ENCODE measurements around the gene ZNF837. TPM values are rescaled to one million over a fixed set of nuclear protein-coding genes. Genes with fewer than 3 reads are reported as not detected.

Gene ZNF837
- total RNA-seq, 1 donor from 2014 or later = 1.6 TPM

GRCh38 chr19:58372311-58373133 is 8.3 kb downstream of the ZNF837 start:
- no peak for DNase-seq (ENCODE audit: low read depth in 2 of 2)

GRCh38 chr19:58368561-58369360 is 12.1 kb downstream of the ZNF837 start:
- DNase-seq (ENCODE audit: low read depth in 2 of 2) = no peak

DNA sequence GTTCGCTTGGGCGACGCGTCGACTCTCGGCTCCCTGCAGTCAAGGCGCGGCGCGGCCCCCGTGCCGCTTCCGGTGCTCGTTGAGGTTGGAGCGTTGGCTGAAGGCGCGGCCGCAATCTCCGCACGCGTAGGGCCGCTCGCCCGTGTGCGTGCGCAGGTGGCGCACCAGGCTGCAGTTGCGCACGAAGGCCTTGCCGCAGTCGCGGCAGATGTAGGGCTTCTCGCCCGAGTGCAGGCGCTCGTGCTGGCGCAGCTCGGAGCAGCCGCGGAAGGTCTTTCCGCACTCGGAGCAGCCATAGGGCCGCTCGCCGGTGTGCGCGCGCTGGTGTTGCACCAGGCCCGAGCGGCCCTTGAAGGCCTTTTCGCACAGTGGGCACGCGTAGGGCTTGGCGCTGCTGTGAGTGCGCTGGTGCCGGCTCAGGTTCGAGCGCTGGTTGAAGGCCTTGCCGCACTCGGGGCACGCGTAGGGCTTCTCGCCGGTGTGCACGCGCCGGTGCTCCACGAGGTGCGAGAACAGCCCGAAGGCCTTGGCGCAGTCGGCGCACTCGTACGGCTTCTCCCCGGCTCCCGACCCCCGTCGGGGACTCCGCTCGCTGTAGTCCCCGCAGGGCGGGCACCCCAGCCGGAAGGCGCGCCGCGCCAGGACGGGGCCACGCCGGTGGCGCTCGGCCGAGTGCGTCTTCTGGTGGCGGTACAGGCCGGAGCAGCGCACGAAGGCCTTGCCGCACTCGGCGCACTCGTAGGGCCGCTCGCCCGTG is 13.0 kb downstream of the ZNF837 start:
- DNase-seq (ENCODE audit: low read depth in 2 of 2) = no peak

- DNase-seq (ENCODE audit: low read depth in 2 of 2) = no peak
Observed at GRCh38 chr19:58366585-58367430, 14.0 kb downstream of the ZNF837 start.

GRCh38 chr19:58364146-58364545 is 16.7 kb downstream of the ZNF837 start:
- DNase-seq (ENCODE audit: low read depth in 2 of 2) = no peak

DNA sequence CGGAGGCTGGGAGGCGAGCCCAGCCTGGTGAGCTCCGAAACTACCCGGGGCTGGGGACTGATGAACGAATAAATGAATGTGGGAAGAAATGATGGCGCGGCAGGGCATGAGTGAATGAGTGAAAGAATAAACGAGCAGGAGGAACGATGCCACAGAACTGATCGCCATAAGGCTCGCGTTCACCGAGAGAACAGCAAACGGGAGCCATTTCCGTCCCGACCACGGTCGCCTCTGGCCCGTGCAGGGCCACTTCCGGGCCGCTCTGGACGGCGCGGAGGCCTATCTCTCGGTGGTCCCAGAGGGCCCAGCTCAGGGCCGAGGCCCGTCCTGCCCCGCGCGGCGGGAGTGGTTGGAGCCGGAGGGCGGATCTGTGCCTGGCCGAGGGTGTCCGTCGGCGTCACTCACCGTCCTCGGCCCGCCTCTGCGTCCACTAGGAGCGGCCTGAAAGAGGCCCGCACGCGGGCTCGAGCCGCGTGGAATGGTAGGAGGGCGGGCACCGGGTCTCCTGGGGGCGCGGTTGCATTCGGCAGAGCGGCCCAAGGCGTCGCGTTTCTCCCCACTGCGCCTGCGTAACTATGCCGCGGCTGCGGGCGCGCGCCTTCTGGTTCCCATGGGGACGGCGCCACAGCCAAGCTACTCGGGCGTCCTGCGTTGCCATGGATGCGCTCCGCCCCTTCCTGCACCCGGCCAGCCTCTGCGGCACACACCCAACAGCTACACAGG is 18.4 kb downstream of the ZNF837 start, which contains the start of gene ZNF497:
Gene ZNF497 (minus strand): TSS at position 480 of the 723 bp plus-strand sequence. CDS start 5,116 bp downstream, outside the sequence.
- peak; percentile 97 to 98 for DNase-seq (ENCODE audit: low read depth in 2 of 2)

DNA sequence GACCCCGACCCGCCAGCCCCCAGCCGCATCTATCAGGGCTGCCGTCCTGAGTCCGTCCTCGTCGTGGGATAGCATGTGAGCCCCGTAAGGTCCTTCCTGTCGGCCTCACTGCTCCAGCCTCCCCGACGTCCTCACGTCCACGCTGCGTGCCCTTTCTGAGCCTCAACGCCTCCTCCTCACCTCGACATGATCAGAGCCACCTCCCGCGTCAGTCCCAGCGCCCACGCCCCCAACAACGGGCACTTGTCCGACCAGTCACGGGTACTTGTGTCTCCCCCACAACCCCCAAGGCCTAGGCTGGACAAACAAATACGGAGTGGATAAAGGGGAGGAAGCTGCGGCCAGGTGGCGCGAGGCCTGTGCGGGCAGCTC is 18.9 kb downstream of the ZNF837 start:
- peak; percentile 60 to 76 for DNase-seq (ENCODE audit: low read depth in 2 of 2)

DNA sequence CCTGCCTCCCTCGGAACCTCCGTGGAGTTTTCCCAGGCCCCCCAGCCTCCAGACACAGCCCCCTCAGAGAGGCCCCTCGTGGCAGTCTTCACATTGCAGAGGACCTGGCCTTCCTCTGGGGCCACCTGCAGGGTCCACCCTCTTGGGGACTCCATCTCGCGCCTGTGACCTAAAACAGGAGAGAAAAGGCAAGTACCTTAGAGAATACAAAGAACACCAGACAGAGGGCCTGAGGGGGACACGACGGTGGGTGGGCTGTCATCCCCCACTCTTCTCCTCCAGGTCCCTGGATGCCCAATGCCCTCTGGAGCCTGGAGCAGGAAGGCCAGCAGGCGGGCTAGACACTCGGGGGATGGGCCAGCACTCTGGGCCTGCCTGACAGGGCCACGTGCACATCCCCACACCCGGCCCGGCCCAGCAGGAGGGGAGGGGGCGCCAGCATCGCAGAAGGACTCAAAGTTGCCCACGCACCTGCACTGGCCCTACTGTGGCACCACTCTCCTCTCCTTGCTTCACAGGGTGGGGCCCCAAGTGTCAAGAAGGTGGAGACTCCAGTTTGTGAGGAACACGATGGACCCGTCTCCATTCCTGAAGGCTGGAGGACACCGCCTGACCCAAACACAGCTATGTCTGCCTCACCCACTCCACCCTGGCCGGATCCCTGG is 23.2 kb downstream of the ZNF837 start:
- DNase-seq (ENCODE audit: low read depth in 2 of 2) = no peak

DNA sequence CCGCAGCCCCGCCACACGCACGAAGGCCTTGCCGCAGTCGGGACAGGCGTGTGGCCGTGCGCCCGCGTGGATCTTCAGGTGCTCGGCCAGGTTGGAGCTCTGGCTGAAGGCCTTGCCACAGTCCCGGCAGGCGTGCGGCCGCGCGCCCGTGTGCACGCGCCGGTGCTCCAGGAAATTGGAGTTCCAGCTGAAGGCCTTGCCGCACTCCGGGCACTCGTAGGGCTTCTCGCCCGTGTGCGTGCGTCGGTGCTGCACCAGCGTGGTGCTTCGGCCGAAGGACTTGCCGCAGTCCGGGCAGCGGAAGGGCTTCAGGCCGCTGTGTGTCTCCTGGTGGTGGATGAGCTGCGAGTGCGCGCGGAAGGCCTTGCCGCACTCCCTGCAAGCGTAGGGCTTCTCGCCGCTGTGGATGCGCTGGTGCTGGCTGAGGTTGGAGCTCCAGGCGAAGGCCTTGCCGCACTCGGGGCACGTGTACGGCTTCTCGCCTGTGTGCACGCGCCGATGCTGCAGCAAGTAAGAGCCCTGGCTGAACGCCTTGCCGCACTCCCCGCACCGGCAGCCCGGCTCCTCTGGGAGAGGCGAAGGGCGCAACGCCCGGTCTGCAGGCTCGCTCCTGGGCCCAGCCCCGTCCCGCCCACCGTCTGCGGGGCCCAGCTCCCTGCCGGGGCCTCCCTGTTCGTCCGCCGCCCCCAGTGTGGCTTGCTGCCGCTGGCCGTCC is 23.9 kb downstream of the ZNF837 start:
- DNase-seq (ENCODE audit: low read depth in 2 of 2) = peak; percentile 13 to 29

- peak; percentile 48 to 53 for DNase-seq (ENCODE audit: low read depth in 2 of 2)
Observed at GRCh38 chr19:58355908-58356765, 24.7 kb downstream of the ZNF837 start.

GRCh38 chr19:58355215-58355796 is 25.5 kb downstream of the ZNF837 start:
- no peak for DNase-seq (ENCODE audit: low read depth in 2 of 2)

DNA sequence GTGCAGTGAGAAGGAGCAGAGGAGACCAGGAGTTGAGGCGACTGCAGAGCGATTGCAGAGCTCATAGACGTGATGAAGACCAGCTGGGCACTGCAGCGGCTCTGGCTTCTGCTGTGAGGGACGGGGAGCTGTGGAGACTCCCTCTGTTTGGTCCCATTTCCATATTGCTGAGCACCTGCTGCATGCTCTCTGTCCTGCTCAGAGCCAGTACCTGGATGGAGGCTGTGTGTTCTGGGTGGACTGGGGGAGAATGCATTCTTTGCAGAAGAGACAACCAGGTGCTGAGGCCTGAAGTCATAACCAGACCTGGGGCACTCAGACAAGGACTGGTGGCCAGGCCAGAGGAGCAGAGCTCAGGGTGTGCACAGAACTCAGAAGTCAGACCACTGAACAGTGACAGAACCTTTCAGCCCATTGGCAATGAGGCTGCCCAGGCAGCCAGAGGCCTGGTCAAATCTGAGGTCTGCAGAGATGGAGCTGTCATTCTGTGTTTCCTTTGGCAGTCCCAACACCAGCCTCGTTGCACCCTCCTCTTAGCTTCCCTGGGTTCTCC is 26.3 kb downstream of the ZNF837 start:
- no peak for DNase-seq (ENCODE audit: low read depth in 2 of 2)

- no peak for DNase-seq (ENCODE audit: low read depth in 2 of 2)
Observed at GRCh38 chr19:58353717-58354477, 26.9 kb downstream of the ZNF837 start.

DNA sequence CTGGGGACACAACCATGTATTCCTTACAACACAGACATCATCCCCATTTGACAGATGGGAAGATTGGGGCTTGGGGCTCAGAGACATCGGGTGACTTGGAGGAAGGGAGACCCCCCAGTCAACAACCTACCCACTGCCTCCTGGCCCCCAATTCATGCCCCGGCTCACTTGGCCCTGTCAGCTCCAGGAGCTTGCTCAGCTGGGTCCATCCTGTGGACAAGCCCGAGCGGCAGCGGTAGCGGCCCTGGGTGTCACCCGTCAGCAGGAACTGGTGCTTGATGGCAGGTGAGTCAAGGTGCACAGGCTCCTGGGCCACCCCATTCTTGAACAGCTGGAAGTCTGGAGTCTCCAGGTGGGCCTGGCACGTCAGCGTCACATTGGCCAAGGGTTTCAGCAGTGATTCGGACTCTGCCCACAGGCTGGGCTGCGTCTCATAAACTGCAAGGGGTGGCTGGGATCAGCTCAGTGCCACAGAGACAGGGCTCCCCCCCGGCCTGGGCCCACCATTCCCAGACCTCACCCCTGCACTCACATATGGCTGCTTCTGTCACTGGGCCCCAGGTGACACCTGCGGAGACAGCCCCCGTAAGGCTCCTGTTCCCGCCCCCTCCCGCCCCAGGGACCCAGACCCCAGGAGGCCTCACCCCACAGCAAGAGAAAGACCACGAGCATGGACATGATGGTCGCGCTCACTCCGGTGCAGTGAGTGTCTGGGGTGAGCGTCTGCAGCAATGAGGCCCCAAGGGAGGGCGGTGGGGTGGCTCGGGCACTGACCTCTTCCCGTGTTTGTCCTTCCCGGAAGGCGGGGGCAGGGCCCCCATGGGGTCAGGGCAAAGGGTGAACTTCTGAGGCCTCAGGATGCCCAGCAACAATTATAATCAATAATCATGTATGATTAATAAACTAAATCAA is 27.8 kb downstream of the ZNF837 start, which contains the start of gene A1BG:
Gene A1BG (minus strand): TSS at position 733 of the 912 bp plus-strand sequence. CDS start 55 bp downstream, at position 678.
- no peak for DNase-seq (ENCODE audit: low read depth in 2 of 2)

GRCh38 chr19:58351990-58352755 is 28.7 kb downstream of the ZNF837 start:
- DNase-seq (ENCODE audit: low read depth in 2 of 2) = no peak
